NCI-H82 (cell line): Measurements from ENCODE around the gene DOCK1.

Source experiments
- DNase-seq: peaks from one replicate; lab custom pipeline; 2025; lab: John Stamatoyannopoulos, UW

DOCK1 gene

GRCh38 chr10:127426746-127427145 is 521.5 kb downstream of the DOCK1 start:
- no peak for DNase-seq

GRCh38 chr10:127427926-127428325 is 522.7 kb downstream of the DOCK1 start:
- no peak for DNase-seq

GRCh38 chr10:127428385-127428980 is 523.3 kb downstream of the DOCK1 start:
- DNase-seq = no peak

- DNase-seq = no peak
These were observed 524.5 kb downstream of the DOCK1 start for GRCh38 chr10:127429601-127430312.

GRCh38 chr10:127431525-127431924 is 526.3 kb downstream of the DOCK1 start:
- no peak for DNase-seq

- DNase-seq = no peak
These were observed 528.8 kb downstream of the DOCK1 start for GRCh38 chr10:127434006-127434405.

GRCh38 chr10:127435246-127435645 is 530.0 kb downstream of the DOCK1 start:
- DNase-seq = peak; percentile 71

- DNase-seq = no peak
These were observed 535.1 kb downstream of the DOCK1 start for GRCh38 chr10:127440371-127440770.

- DNase-seq = no peak
These were observed 536.4 kb downstream of the DOCK1 start for GRCh38 chr10:127441350-127442219.

GRCh38 chr10:127442220-127442525 is 536.9 kb downstream of the DOCK1 start:
- no peak for DNase-seq

- no peak for DNase-seq
These were observed 538.9 kb downstream of the DOCK1 start for GRCh38 chr10:127444155-127444554.

- DNase-seq = no peak
These were observed 542.0 kb downstream of the DOCK1 start for GRCh38 chr10:127447197-127447596.

- peak; percentile 76 for DNase-seq
These were observed 544.3 kb downstream of the DOCK1 start for GRCh38 chr10:127449490-127449889.

- no peak for DNase-seq
These were observed 545.4 kb downstream of the DOCK1 start for GRCh38 chr10:127450644-127451043.

- DNase-seq = no peak
These were observed 546.4 kb downstream of the DOCK1 start for GRCh38 chr10:127451628-127452027.

GRCh38 chr10:127452568-127452967 is 547.3 kb downstream of the DOCK1 start:
- peak; percentile 89 for DNase-seq

GRCh38 chr10:127453706-127454105 is 548.5 kb downstream of the DOCK1 start:
- DNase-seq = peak; percentile 31

- DNase-seq = no peak
These were observed 550.9 kb downstream of the DOCK1 start for GRCh38 chr10:127456122-127456521.

- DNase-seq = no peak
These were observed 553.0 kb downstream of the DOCK1 start for GRCh38 chr10:127458016-127458810.

- DNase-seq = no peak
These were observed 553.6 kb downstream of the DOCK1 start for GRCh38 chr10:127458829-127459228.

- no peak for DNase-seq
These were observed 554.7 kb downstream of the DOCK1 start for GRCh38 chr10:127459918-127460317.

- DNase-seq = no peak
These were observed 557.5 kb downstream of the DOCK1 start for GRCh38 chr10:127462643-127463295.
